HG03139 (cell line): ENCODE results near the gene SBNO2.
A peak's percentile ranks its signal among the peaks of the same experiment; 100 is the strongest.

Experiments used
- ATAC-seq: cut with Tn5 transposase; IDR thresholded peaks from one replicate; pipeline ENCODE4 v1.9.1; 2021; ENCODE audit not compliant: unreplicated experiment

The SBNO2 gene

GRCh38 chr19:1091544-1092175, 82.4 kb downstream of the SBNO2 start:
- no peak for ATAC-seq

DNA sequence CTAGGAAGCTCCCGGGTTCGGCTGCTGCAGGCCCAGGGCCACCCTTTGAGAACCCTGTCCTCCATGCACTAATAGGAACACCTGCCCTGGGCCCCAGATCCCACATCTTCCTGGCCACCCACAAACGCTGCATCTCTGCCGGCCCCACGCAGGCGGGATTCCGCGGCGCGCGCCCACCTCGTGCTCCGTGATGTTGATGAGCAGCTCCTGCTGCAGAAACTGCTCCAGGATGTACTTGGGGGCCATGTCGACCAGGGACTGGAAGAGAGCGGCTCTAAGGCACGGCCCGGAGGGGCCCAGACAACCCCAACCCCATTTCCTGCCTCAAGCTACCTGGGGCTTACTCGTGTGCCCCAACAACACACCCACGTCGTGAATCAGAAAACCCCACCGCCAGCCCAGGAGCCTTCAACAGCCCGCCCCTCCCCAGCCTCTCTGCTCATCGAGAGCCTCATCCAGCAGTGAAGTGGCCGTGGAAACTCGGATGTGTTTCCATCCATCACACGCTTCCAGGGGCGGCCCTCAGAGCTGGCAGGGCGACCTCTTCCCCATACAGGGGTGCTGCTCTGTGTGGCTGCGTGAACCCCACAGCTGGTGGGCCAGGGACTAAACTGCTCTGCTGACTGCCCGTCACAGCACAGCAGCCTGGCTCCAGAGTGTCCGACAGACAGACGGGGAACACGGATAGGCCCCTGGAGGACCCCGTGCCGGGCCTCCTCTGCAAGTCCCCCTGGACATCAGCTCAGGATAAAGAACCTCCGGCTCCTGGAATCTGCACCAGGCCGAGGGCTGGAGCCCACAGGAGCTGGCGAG, 83.1 kb downstream of the SBNO2 start:
- ATAC-seq, result no peak

- ATAC-seq, result no peak
Measured at GRCh38 chr19:1089891-1090290, 84.2 kb downstream of the SBNO2 start.

DNA sequence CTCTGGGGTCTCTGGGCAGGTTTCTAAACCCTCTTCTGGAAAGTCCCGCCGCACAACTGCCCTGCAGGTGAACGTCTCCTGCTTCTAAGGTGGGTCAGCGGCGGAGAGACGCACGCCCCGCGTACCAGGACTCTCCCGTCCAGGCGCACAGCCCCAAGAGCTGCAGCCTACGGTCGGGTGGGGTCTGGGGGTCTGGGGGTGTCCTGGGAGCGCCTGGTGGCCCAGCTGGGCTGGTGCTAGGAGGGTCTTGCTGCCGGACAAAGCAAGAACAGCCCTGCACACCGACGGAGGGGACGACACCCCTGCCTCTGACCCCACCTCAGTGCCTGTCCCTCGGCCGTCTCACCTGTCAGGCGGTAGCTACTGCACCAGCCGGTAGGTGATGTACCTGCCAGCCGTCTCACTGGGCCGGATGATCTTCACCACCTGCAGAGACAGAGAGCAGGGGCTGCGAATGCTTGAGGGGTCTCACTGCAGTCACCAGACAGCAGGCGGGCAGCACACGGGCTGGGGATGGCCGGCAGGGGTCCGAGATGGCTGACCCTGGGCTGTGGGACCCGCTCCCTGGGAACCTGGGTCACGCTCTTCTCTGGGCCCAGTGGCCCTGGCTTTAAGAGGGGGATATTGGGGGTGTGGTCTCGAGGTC, 84.8 kb downstream of the SBNO2 start:
- ATAC-seq, result no peak

DNA sequence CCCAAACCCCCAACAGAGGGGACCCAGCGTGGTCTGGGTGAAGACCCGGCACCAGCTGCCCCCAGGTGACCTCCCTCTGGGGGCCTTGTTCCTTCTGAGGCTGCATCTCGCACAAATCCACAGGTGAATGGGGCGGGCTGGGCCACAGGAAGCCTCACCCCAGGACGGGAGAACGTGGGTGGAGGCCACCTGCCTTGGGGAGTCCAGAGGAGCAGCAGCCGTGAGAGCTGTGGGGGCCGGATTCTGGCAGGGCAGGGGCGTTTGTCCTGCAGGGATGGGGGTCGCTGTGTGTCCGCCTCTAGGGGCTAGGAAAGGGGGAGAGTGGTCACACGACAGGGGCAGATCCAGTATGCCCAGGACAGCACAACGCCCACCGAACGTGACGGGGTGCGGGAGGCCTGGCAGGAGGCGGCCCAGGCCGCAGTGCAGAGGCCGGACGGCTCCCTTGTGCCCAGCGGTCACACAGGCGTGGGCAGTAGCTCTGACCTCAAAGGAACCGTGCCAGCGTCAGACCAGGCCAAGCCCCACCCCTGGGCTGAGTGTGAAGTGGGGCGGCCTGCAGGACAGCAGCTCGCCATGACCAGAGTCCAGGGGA, 85.6 kb downstream of the SBNO2 start:
- no peak for ATAC-seq

- no peak for ATAC-seq
Measured at GRCh38 chr19:1087813-1088415, 86.2 kb downstream of the SBNO2 start.

DNA sequence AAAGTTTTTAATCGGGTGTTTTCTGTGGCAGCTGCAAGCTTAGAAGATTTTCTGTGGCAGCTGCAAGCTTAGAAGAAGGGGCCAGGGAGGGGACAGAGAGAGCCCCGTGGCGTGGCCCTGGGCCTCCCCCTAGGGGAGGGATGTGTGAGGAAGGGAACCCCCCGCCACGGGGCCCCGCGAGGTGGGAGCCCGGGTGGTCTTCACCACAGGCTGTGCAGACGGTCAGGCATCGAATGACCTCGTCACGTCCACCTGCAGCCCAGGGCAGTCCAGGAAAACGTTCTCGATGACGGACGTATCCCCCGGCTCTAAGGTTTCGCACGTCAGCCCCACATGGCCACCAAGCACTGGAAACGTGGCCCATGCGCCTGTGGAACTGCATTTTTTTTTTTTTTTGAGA, 87.5 kb downstream of the SBNO2 start:
- ATAC-seq, result no peak

DNA sequence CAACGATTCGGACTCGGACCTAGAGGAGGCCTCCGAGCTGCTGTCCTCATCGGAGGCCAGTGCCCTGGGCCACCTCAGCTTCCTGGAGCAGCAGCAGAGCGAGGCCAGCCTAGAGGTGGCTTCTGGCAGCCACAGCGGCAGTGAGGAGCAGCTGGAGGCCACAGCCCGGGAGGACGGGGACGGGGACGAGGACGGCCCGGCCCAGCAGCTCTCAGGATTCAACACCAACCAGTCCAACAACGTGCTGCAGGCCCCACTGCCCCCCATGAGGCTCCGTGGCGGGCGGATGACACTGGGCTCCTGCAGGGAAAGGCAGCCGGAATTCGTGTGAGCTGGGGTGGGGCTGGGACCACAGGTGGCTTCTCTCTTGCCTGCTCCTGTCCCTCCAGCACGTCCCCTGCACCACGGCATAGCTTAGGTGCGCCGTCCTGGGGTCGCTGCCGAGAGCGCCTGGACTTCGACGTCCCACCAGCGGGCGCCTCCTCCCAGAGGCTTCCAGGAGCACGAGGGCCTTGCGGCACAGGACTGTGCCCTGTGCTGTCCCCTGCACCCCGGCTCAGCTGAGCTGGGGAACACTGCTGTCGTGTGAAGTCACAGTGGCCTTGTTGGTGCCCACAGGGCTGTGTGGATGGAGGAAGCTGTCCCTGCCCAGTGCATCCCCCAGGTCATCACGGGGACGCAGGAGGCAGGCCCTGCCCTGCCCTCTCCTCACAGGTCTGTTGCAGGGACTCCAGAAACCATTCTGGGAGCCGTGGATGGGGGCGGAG, 88.2 kb downstream of the SBNO2 start:
- ATAC-seq, result no peak

- no peak for ATAC-seq
Measured at GRCh38 chr19:1085053-1085658, 88.9 kb downstream of the SBNO2 start.

DNA sequence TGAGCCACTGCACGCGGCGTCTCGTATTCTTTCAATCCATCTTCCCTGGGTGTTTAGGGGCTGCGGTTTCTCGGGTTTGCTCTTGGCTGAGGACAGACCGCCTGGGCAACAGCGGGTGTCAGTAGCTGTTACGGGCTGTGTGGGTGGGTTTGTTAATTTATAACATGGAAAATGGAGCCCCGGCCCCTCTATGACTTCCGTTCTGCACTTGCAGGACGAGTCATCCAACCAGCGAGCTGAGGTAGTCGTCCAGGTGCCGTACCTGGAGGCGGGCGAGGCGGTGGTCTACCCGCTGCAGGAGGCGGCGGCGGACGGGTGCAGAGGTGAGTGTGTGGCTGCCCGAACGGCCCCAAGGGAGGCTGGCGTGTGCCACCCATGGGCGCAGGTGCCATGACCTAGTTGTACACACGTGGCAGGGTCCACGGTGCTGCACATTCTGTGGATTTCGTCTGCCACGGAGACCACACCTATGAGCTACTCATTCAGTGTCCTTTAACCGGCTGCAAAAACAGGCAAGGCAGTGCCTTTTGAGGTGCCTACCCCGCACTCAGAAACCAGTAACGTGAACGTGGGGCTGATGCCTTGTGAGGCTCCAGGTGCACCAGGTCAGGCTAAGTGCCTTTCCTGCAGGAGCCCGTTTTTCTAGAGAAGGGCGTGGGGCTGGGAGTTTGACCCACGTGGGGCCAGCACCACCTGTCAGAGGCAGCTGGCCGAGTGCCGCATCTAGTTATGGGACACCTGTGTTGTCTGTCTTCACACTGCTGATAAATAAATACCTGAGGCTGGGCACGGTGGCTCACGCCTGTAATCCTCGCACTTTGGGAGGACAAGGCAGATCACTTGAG, 89.8 kb downstream of the SBNO2 start:
- no peak for ATAC-seq

DNA sequence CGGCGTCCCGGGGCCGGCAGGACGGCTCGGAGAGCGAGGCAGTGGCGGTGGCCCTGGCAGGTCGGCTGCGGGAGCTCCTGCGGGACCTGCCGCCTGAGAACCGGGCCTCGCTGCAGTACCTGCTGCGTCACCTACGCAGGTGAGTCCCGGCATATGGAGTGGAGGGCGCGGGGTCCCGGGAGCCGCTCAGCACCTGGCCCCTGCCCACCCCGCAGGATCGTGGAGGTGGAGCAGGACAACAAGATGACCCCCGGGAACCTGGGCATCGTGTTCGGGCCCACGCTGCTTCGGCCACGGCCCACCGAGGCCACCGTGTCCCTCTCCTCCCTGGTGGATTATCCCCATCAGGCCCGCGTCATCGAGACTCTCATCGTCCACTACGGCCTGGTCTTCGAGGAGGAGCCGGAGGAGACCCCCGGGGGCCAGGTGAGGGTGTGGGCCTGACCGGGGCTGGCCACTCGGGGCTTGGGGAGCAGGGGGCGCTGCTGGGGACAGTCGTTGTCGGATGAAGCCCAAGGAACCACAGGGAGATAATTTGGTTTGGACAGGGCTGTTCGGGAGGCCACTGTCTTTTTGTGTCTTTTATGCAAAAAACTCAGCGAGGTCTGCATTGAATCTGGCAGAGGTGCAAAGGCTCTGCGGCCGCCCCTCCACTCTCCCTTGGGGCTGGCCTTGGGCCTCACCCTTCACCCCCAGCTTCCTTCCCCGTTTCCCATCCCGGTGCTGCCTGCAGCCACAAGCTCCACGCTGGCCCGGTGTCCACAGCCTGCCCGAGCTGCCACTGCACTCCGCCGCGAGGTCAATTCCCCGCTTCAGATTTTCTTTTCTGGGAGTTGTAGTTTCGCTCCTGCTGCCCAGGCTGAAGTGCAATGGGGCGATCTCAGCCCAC, 90.9 kb downstream of the SBNO2 start:
- no peak for ATAC-seq

DNA sequence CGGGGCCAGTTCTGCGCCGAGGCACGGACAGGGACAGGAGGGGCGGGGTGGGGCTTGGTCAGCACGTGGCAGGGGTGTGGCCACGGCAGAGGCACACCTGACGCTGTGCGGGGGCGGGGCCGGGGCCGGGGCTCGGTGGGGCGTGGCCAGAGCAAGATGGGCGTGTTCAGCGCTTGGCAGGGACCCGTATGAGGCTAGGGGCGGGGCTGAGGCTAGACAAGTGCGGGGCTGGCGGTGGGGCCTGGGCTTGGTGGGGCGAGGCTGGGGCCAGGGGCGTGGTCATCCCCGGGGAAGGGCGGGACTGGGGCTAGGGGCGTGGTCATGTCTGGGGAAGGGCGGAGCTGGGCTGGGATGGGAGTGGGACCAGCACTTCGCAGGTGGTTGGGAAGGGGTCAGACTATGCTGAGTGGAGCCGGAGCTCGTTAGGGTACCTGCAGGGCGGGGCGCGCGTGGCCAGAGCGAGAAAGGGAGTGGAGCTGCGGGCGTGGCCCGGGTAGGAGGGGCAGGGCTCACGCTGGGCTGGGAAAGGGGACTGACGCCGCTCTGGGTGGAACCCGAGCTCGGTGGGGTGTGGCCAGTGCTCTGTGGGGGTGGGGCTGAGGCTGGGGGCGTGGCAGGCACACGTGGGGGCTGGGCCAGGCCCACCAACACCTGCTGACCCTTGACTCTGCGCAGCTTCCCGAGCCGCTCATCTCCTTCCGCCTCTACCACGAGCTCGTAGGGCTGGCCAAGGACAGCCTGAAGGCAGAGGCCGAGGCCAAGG, 91.7 kb downstream of the SBNO2 start:
- ATAC-seq, result no peak

DNA sequence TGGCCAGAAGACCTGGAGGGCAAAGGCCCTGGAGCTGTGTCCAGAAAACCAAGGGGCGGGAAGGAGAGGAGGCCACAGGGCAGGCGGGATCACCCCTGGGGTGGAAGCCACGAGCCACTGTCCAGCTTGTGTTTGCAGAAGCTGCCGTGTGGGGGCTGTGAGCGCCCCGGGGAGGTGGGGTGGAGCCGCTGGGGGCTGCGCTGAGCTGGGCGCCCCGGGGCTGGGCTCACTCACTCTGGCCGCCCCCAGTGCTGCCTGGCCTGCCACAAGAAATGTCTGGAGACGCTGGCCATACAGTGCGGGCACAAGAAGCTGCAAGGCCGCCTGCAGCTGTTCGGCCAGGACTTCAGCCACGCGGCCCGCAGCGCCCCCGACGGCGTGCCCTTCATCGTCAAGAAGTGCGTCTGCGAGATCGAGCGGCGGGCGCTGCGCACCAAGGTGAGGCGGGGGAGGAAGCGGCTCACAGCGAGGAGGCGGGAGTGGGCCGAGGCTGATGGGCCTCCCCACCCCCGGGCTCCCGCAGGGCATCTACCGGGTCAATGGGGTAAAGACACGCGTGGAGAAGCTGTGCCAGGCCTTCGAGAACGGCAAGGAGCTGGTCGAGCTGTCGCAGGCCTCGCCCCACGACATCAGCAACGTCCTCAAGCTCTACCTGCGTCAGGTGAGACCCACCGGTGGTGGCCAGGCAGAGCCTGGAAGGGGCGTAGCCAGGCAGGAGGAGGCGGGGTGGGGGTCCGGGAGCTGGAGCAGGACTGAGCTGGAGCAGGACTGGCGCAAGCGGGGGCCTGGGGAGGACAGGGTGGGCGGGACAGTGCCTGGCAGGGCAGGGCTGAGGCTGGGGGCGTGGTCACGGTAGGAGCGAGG, 92.5 kb downstream of the SBNO2 start:
- no peak for ATAC-seq

GRCh38 chr19:1080360-1081161, 93.5 kb downstream of the SBNO2 start:
- ATAC-seq, result no peak

DNA sequence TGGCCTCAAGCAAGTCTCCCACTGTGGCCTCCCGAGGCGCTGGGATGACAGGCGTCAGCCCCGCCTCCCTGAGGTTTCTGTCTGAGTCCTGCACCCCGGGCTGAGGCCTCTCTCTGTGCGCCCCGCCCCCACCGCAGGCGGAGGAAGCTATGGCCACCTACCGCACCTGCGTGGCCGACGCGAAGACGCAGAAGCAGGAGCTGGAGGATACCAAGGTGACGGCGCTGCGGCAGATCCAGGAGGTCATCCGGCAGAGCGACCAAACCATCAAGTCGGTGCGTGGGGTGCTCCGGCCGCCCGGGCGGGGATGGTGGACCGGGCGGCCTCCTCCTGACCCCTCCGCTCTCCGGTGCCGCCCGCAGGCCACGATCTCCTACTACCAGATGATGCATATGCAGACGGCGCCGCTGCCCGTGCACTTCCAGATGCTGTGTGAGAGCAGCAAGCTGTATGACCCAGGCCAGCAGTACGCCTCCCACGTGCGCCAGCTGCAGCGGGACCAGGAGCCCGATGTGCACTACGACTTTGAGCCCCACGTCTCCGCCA, 94.4 kb downstream of the SBNO2 start:
- ATAC-seq, result no peak

DNA sequence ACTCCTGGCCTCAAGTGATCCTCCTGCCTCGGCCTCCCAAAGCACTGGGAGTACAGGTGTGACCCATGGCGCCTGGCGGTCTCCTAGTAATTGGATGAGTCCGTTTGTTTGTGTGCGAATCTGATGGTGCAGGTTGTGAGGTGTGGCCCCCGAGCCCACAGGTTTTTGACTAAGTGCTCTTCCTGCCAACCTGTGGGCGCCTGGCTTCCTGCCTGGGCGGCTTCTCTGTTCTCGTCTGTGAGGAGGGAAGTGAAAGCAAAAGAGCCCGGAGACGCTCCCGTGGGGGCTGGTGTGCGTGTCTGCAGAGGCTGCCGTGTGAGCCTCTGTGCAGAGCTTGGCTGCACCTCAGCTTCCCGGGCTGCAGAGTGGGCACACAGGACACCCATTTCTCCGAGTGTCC, 97.1 kb downstream of the SBNO2 start:
- ATAC-seq, result peak; percentile 54
